H1 (cell line): ENCODE results near the gene RTF2. TPM values are rescaled to one million over a fixed set of nuclear protein-coding genes. Genes with fewer than 3 reads are reported as not detected.

Experiments used
- CTCF ChIA-PET: fragments of 300-600 bp; sonication (Branson Sonifier 250); formaldehyde crosslinking; loops from one replicate; lab custom pipeline; 2021; ENCODE audit not compliant: partially characterized antibody; lab: Charles Lee
- POLR2A ChIA-PET: fragments of 300-600 bp; sonication (Branson Sonifier 250); formaldehyde crosslinking; loops from one replicate; lab custom pipeline; 2021; ENCODE audit warnings: inconsistent platforms; ENCODE audit not compliant: partially characterized antibody; lab: Charles Lee
- DNase-seq, 2 experiments: peaks; one replicate each; pipeline versions ENCODE4 v3.0.0 to v3.0.0-alpha.2; 2010 to 2022; ENCODE audit warnings: low spot score in 2 of 2, low read depth in 1 of 2, mixed read lengths in 1 of 2
- FAIRE-seq: peaks from 2 replicates; lab custom pipeline; 2011; peaks lifted over from hg19 to GRCh38; lab: Jason Lieb, UNC
- H2AFZ ChIP-seq: 2 replicates; pipeline ENCODE4 v1.8.1; 2012; ENCODE audit warnings: low read length, inconsistent platforms
- H2AK5ac ChIP-seq: 2 replicates; pipeline ENCODE4 v1.6.1; 2013; ENCODE audit warnings: low read depth, low read length
- H2BK120ac ChIP-seq: replicated peaks from 2 replicates; pipeline ENCODE3; 2013; ENCODE audit warnings: low read depth, low read length, inconsistent platforms
- H2BK12ac ChIP-seq: 2 replicates; pipeline ENCODE4 v1.6.1; 2013; ENCODE audit warnings: low read depth, low read length
- H2BK15ac ChIP-seq: 2 replicates; pipeline ENCODE4 v1.6.1; 2013; ENCODE audit warnings: low read length
- H2BK20ac ChIP-seq: 2 replicates; pipeline ENCODE4 v1.6.1; 2013; ENCODE audit warnings: low read length
- H2BK5ac ChIP-seq: 2 replicates; pipeline ENCODE4 v1.6.1; 2013; ENCODE audit warnings: low read depth, low read length
- H3K14ac ChIP-seq: 2 replicates; pipeline ENCODE4 v1.6.1; 2013; ENCODE audit warnings: inconsistent platforms; ENCODE audit not compliant: insufficient read length
- H3K18ac ChIP-seq: 2 replicates; pipeline ENCODE4 v1.6.1; 2013; ENCODE audit warnings: low read length; ENCODE audit errors: extremely low read depth
- H3K23ac ChIP-seq: 2 replicates; pipeline ENCODE4 v1.6.1; 2013; ENCODE audit warnings: inconsistent platforms; ENCODE audit not compliant: insufficient read length
- H3K23me2 ChIP-seq: 2 replicates; pipeline ENCODE4 v1.6.1; 2013; ENCODE audit warnings: low read depth, low read length
- H3K27ac ChIP-seq: 2 replicates; pipeline ENCODE4 v1.6.1; 2011; ENCODE audit warnings: low read depth, low read length, inconsistent platforms
- H3K27me3 ChIP-seq, 4 experiments: replicated peaks in 1 of 4; 1 replicate in 1 of 4; 2 replicates in 3 of 4; pipeline versions ENCODE4 v1.6.1 to v1.8.1; 2011 to 2013; ENCODE audit warnings: low read length in 3 of 4, mild to moderate bottlenecking in 3 of 4, inconsistent platforms in 2 of 4, mixed read lengths in 2 of 4, moderate library complexity in 1 of 4; ENCODE audit not compliant: control insufficient read depth in 3 of 4, insufficient read depth in 3 of 4; ENCODE audit errors: extremely low read depth in 1 of 4
- H3K36me3 ChIP-seq, 4 experiments: 2 replicates each; pipeline versions ENCODE4 v1.6.1 to v1.8.1; 2011 to 2013; ENCODE audit warnings: mild to moderate bottlenecking in 4 of 4, low read length in 3 of 4, moderate library complexity in 2 of 4, control low read depth in 1 of 4, inconsistent platforms in 1 of 4; ENCODE audit not compliant: insufficient read depth in 4 of 4, control insufficient read depth in 2 of 4
- H3K4ac ChIP-seq: replicated peaks from 2 replicates; pipeline ENCODE3; 2013; ENCODE audit warnings: low read length, low read depth, mixed read lengths, inconsistent platforms; ENCODE audit not compliant: insufficient read length
- H3K4me1 ChIP-seq, 4 experiments: replicated peaks in 1 of 4; 1 replicate in 1 of 4; 2 replicates in 3 of 4; pipeline versions ENCODE4 v1.6.1 to v1.8.1; 2011 to 2013; ENCODE audit warnings: low read length in 3 of 4, inconsistent platforms in 2 of 4, mixed read lengths in 1 of 4; ENCODE audit not compliant: insufficient read depth in 4 of 4, control insufficient read depth in 3 of 4
- H3K4me2 ChIP-seq, 2 experiments: 2 replicates each; pipeline versions ENCODE4 v1.6.1 to v1.8.1; 2011 to 2013; ENCODE audit warnings: low read depth in 2 of 2, low read length in 2 of 2, control low read depth in 1 of 2, inconsistent platforms in 1 of 2, mild to moderate bottlenecking in 1 of 2; ENCODE audit not compliant: insufficient read depth in 1 of 2
- H3K4me3 ChIP-seq, 4 experiments: fragments of 200-600, 300-600 bp in 1 of 4; sonication (generic), shearing (Covaris generic), sonication (Bioruptor Twin) in 1 of 4; 2 replicates each; pipeline versions ENCODE4 v1.5.1 to v1.8.1; 2011 to 2016; ENCODE audit warnings: low read length in 4 of 4, low read depth in 3 of 4, control low read depth in 2 of 4, inconsistent platforms in 2 of 4, mild to moderate bottlenecking in 2 of 4, mixed read lengths in 1 of 4, moderate library complexity in 1 of 4; ENCODE audit not compliant: insufficient read depth in 2 of 4; ENCODE audit errors: extremely low read depth in 1 of 4
- H3K56ac ChIP-seq: replicated peaks from 2 replicates; pipeline ENCODE3; 2013; ENCODE audit warnings: low read depth, mild to moderate bottlenecking, mixed read lengths, low read length, inconsistent platforms; ENCODE audit not compliant: insufficient read length
- H3K79me1 ChIP-seq: 2 replicates; pipeline ENCODE4 v1.6.1; 2013; ENCODE audit warnings: low read depth, low read length, control low read depth
- H3K79me2 ChIP-seq, 2 experiments: 2 replicates each; pipeline versions ENCODE4 v1.6.1 to v1.8.1; 2012 to 2013; ENCODE audit warnings: low read length in 2 of 2, mild to moderate bottlenecking in 2 of 2, inconsistent platforms in 1 of 2; ENCODE audit not compliant: insufficient read depth in 2 of 2, control insufficient read depth in 1 of 2
- H3K9ac ChIP-seq, 4 experiments: replicated peaks in 1 of 4; 1 replicate in 1 of 4; 2 replicates in 3 of 4; pipeline versions ENCODE4 v1.6.1 to v1.8.1; 2011 to 2013; ENCODE audit warnings: low read depth in 3 of 4, low read length in 3 of 4, control low read depth in 2 of 4, mild to moderate bottlenecking in 2 of 4, moderate library complexity in 2 of 4, inconsistent platforms in 1 of 4; ENCODE audit errors: extremely low read depth in 1 of 4
- H3K9me3 ChIP-seq, 2 experiments: 2 replicates each; pipeline versions ENCODE4 v1.6.1 to v1.8.1; 2012 to 2013; ENCODE audit warnings: mild to moderate bottlenecking in 2 of 2, moderate library complexity in 2 of 2, control low read depth in 1 of 2, inconsistent platforms in 1 of 2, low read depth in 1 of 2, low read length in 1 of 2, mixed read lengths in 1 of 2; ENCODE audit not compliant: insufficient read depth in 2 of 2
- H4K20me1 ChIP-seq, 2 experiments: replicated peaks in 1 of 2; 2 replicates each; pipeline versions ENCODE3 to v1.8.1; 2011 to 2013; ENCODE audit warnings: inconsistent platforms in 2 of 2, low read length in 2 of 2, mild to moderate bottlenecking in 1 of 2; ENCODE audit not compliant: insufficient read depth in 2 of 2, control insufficient read depth in 1 of 2
- H4K5ac ChIP-seq: 2 replicates; pipeline ENCODE4 v1.6.1; 2013; ENCODE audit warnings: low read length, low read depth, mixed read lengths, inconsistent platforms; ENCODE audit not compliant: insufficient read length
- H4K8ac ChIP-seq: 2 replicates; pipeline ENCODE4 v1.8.0; 2013; ENCODE audit warnings: mild to moderate bottlenecking, moderate library complexity, low read length, inconsistent platforms; ENCODE audit not compliant: insufficient read depth; ENCODE audit errors: extremely low read depth
- H4K91ac ChIP-seq: replicated peaks from 2 replicates; pipeline ENCODE3; 2013; ENCODE audit warnings: low read length, mixed read lengths, inconsistent platforms; ENCODE audit not compliant: insufficient read length
- BCL11A ChIP-seq, 2 experiments: IDR thresholded peaks; one replicate each; pipeline ENCODE4 v1.6.1; 2011; ENCODE audit warnings: low read depth in 2 of 2, low read length in 2 of 2, mild to moderate bottlenecking in 2 of 2
- CBX5 ChIP-seq: fragments of 300-800, 300-1000 bp; sonication (generic); IDR thresholded peaks from 2 replicates; pipeline ENCODE4 v1.7.1; 2016; ENCODE audit warnings: antibody characterized with exemption, low read length, low read depth
- CEBPB ChIP-seq: IDR thresholded peaks from 2 replicates; pipeline ENCODE4 v1.6.1; 2012; ENCODE audit warnings: low read depth, low read length
- FOSL1 ChIP-seq: IDR thresholded peaks from 2 replicates; pipeline ENCODE4 v1.6.1; 2011; ENCODE audit warnings: mild to moderate bottlenecking, low read depth, low read length, moderate library complexity; ENCODE audit not compliant: insufficient read depth
- GTF2F1 ChIP-seq: IDR thresholded peaks from 2 replicates; pipeline ENCODE4 v1.6.1; 2012; ENCODE audit warnings: low read depth, low read length, improper control_type of control experiment, borderline replicate concordance
- HDAC2 ChIP-seq, 2 experiments: fragments of 300-600 bp in 1 of 2; sonication (generic) in 1 of 2; IDR thresholded peaks; 2 replicates each; pipeline ENCODE4 v1.6.1; 2011 to 2012; ENCODE audit warnings: low read depth in 2 of 2, low read length in 2 of 2, mild to moderate bottlenecking in 2 of 2, moderate library complexity in 2 of 2, borderline replicate concordance in 1 of 2, inconsistent platforms in 1 of 2
- JUND ChIP-seq: IDR thresholded peaks from 2 replicates; pipeline ENCODE4 v1.6.1; 2011; ENCODE audit warnings: mild to moderate bottlenecking, improper control_type of control experiment, low read length
- NRF1 ChIP-seq: IDR thresholded peaks from 2 replicates; pipeline ENCODE4 v1.6.1; 2011; ENCODE audit warnings: mild to moderate bottlenecking, low read depth, low read length, improper control_type of control experiment
- RBBP5 ChIP-seq: IDR thresholded peaks from 2 replicates; pipeline ENCODE4 v1.7.1; 2012; ENCODE audit warnings: low read depth, mild to moderate bottlenecking, inconsistent platforms, low read length, moderate library complexity, borderline replicate concordance
- RNF2 ChIP-seq: fragments of 200-900, 300-1000 bp; sonication (generic); IDR thresholded peaks from 2 replicates; pipeline ENCODE4 v1.7.1; 2016; ENCODE audit warnings: borderline replicate concordance, low read depth, mild to moderate bottlenecking, antibody characterized with exemption, low read length; ENCODE audit not compliant: poor library complexity, severe bottlenecking; ENCODE audit errors: missing control alignments
- SRF ChIP-seq: IDR thresholded peaks from 2 replicates; pipeline ENCODE4 v1.6.1; 2011; ENCODE audit warnings: mild to moderate bottlenecking, low read depth, low read length, moderate library complexity
- WGBS, 2 experiments: shearing (Covaris generic) in 1 of 2; methylation state at CpG; one replicate each; pipeline versions ENCODE4 v1.1.6 to v1.1.7; 2013 to 2015; ENCODE audit warnings: low lambda C conversion rate in 2 of 2, mixed read lengths in 2 of 2, inconsistent platforms in 1 of 2, low coverage in 1 of 2, missing lambda C conversion rate in 1 of 2; ENCODE audit not compliant: insufficient replicate concordance in 2 of 2, insufficient coverage in 1 of 2, insufficient read length in 1 of 2; ENCODE audit errors: extremely low coverage in 1 of 2, missing lambda C conversion rate in 1 of 2; 5-methylcytosine and 5-hydroxymethylcytosine counted together
- polyA plus RNA-seq, 7 experiments: library from polyadenylated mRNA; depleted of rRNA in 3 of 7; stranded (reverse) in 5 of 7; unstranded in 2 of 7; fragments of >200 nt in 5 of 7; fragments of 200-250 nt in 2 of 7; gene quantifications; 1 replicate in 5 of 7; 2 replicates in 1 of 7; 4 replicates in 1 of 7; pipeline versions ENCODE4 v1.2.1 to v1.2.3, GENCODE V29; 2011 to 2013; ENCODE audit warnings: missing spikeins in 2 of 7, mixed read lengths in 2 of 7
- total RNA-seq: library from RNA; stranded (reverse); fragmentation: NEBNext Ultra II Directional; extraction: Animal tissue kit (Norgen Biotek cat#: 25700); gene quantifications from 2 replicates; pipeline ENCODE4 v1.2.1, GENCODE V29; 2021

Gene RTF2
- total and polyA plus RNA-seq, 2 of the 8 experiments (the other 6 are each of a cell fraction or from before 2014, with no cell fraction given): 33.9 to 51.2 TPM

DNA sequence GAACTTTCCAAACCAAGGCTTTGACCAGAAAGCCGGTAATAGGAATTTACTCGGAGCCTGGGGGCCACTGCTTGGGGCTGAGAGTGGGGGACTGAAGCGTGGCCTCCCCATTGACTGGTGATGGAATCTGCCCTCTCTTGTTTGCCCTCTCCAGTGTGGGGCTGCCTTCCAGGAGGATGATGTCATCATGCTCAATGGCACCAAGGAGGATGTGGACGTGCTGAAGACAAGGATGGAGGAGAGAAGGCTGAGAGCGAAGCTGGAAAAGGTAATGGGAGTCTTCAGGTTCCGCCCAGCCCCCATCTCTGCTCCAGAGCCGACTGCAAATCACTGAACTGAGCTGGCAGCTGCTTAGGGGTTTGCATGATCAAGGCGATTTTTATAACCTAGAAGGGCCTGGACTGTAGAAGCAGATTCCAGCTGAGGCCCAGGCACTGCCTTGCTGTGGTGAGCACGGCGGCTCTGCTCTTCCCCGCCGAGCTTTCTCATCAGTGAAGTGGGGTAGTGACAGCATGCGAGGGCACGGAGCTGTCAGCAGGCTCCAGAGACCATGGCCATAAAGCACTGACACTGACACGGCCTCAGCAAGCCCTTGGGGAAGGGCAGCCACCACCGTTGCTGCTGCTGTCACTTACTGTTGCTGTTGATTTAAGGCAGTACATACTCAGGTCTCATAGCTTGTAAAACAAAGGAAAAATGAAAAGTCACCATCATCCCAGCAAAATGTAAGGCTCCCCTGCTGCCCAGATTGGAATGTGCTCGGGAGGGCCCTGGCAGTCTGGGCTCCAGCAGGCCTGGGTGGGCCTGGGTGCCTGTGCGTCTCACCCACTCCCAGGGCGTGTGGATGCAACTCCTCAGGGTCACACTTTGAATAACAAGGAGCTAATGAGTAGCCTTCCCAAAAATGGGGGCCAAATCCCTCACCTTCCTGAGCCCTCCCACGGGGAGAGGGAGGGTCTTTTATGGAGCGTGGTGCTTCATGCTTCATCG lies 45.0 kb downstream of the RTF2 start:
- CTCF ChIA-PET: interaction anchor here (0.6 to 1.6 kb wide), 9 partner anchors 8 to 506 kb away, joined by 3 to 7 read pairs (median 3); no protein-coding TSS in a partner anchor
- Histone ChIP-seq H3K4me2 (no peak overlapping the region), H3K79me2 (no peaks in the 10 kb centered on the region), H3K79me1 (no peaks in the 10 kb centered on the region), H3K9me3 (no peaks in the 10 kb centered on the region), H3K23ac (no peak overlapping the region), H3K9ac (no peak overlapping the region), H2BK120ac (no peak overlapping the region), H4K5ac (no peak overlapping the region), H3K27me3 (no peaks in the 10 kb centered on the region), H3K18ac (no peak overlapping the region), H2AK5ac (no peak overlapping the region), H3K23me2 (no peaks in the 10 kb centered on the region), H3K27ac (no peak overlapping the region), H3K14ac (no peak overlapping the region), H2BK12ac (no peak overlapping the region), H4K20me1 (no peaks in the 10 kb centered on the region), H3K56ac (no peak overlapping the region), H3K4me3 (no peak overlapping the region), H4K8ac (no peak overlapping the region), H3K4me1 (no peaks in the 10 kb centered on the region), H3K36me3 (peaks cover 0 to 16% (median 11%) of the 10 kb centered on the region in 4 experiments; a peak in 6 of 8 replicates), H2BK20ac (no peak overlapping the region), H2BK5ac (no peak overlapping the region), H2AFZ (no peak overlapping the region), H3K4ac (no peak overlapping the region), H2BK15ac (no peak overlapping the region), H4K91ac (no peak overlapping the region)
- WGBS, 2 experiments: 82% methylated on average over 22 of the region's 22 CpGs; no CpG with 5 or more reads in 1 of the 2 experiments
- POLR2A ChIA-PET: no interaction called here
- FAIRE-seq: no peak
- no peak for TF ChIP-seq RBBP5
- no peak for TF ChIP-seq FOSL1
- TF ChIP-seq NRF1: no peak
- no peak for TF ChIP-seq JUND
- no peak for TF ChIP-seq CBX5
- no peak for TF ChIP-seq CEBPB
- no peak for TF ChIP-seq BCL11A (IDR thresholded peaks at IDR 0.05; ENCODE audit: low read depth in 2 of 2, low read length in 2 of 2)
- no peak for TF ChIP-seq RNF2
- TF ChIP-seq HDAC2 (IDR thresholded peaks at IDR 0.05; ENCODE audit: borderline replicate concordance in 1 of 2, low read depth in 2 of 2, low read length in 2 of 2): no peak
- no peak for TF ChIP-seq GTF2F1
- no peak for TF ChIP-seq SRF
- no peak for DNase-seq
